HepG2 (cell line): ENCODE results near the gene FRMD4A. TPM values are rescaled to one million over a fixed set of nuclear protein-coding genes. Genes with fewer than 3 reads are reported as not detected.

Experiments used
- ATAC-seq: fragments of 200-7000 bp; cut with Tn5 transposase; 3 replicates; pipeline ENCODE4 v1.9.1; 2020; ENCODE audit warnings: mild to moderate bottlenecking, moderate library complexity
- BruUV-seq: library from RNA; stranded (reverse); fragments of 400-500 nt; replicated peaks from 2 replicates; lab custom pipeline; 2021; lab: Mats Ljungman, UMichigan
- CTCF ChIA-PET: fragments of 300-600 bp; formaldehyde crosslinking; extraction: SDS; loops from one replicate; lab custom pipeline; 2021; ENCODE audit warnings: low total read pairs, inconsistent platforms, low intra/inter-chr PET ratio; lab: Yijun Ruan, JAX
- POLR2A ChIA-PET: fragments of 350-600 bp; sonication (Branson Sonifier 250); formaldehyde crosslinking; loops from one replicate; lab custom pipeline; 2020; ENCODE audit warnings: antibody characterized with exemption, inconsistent platforms; lab: Yijun Ruan, JAX
- DNase-seq: peaks from one replicate; pipeline ENCODE4 v3.0.0-alpha.2; 2015; ENCODE audit warnings: low spot score
- FAIRE-seq: peaks from 3 replicates; lab custom pipeline; 2011; peaks lifted over from hg19 to GRCh38; lab: Jason Lieb, UNC
- H2AFZ ChIP-seq: one replicate; pipeline ENCODE4 v1.6.1; 2011; ENCODE audit warnings: low read length, inconsistent platforms
- H3K27ac ChIP-seq: fragments of 300-600 bp; 3 replicates; pipeline ENCODE4 v1.8.0; 2011; ENCODE audit warnings: mixed run types, mild to moderate bottlenecking, mixed read lengths, low read length, inconsistent platforms; ENCODE audit not compliant: insufficient read depth; ENCODE audit errors: extremely low read length
- H3K27me3 ChIP-seq, 2 experiments: fragments of 200-600 bp in 1 of 2; 2 replicates in 1 of 2; 3 replicates in 1 of 2; pipeline versions ENCODE4 v1.6.0 to v1.8.0; 2011; ENCODE audit warnings: low read length in 2 of 2, mild to moderate bottlenecking in 2 of 2, moderate library complexity in 2 of 2, inconsistent platforms in 1 of 2; ENCODE audit not compliant: insufficient read depth in 2 of 2, control insufficient read depth in 1 of 2
- H3K36me3 ChIP-seq, 2 experiments: fragments of 200-600 bp in 1 of 2; replicated peaks in 1 of 2; 2 replicates in 1 of 2; 3 replicates in 1 of 2; pipeline versions ENCODE4 v1.5.1 to v1.8.0; 2011; ENCODE audit warnings: low read length in 2 of 2, inconsistent platforms in 1 of 2; ENCODE audit not compliant: insufficient read depth in 2 of 2, control insufficient read depth in 1 of 2
- H3K4me1 ChIP-seq: 2 replicates; pipeline ENCODE4 v1.5.1; 2012; ENCODE audit warnings: low read length, inconsistent platforms; ENCODE audit not compliant: insufficient read depth
- H3K4me2 ChIP-seq: 2 replicates; pipeline ENCODE4 v1.6.0; 2011; ENCODE audit warnings: low read depth, low read length, inconsistent platforms
- H3K4me3 ChIP-seq, 3 experiments: fragments of 200-600 bp in 1 of 3; sonication (generic), shearing (Covaris generic) in 1 of 3; replicated peaks in 1 of 3; 2 replicates each; pipeline ENCODE4 v1.5.1; 2011 to 2016; ENCODE audit warnings: low read length in 3 of 3, inconsistent platforms in 2 of 3, low read depth in 2 of 3, mild to moderate bottlenecking in 2 of 3, control low read depth in 1 of 3, mixed read lengths in 1 of 3; ENCODE audit not compliant: insufficient read depth in 1 of 3
- H3K79me2 ChIP-seq: one replicate; pipeline ENCODE4 v1.6.1; 2011; ENCODE audit warnings: low read length, inconsistent platforms; ENCODE audit not compliant: insufficient read depth
- H3K9ac ChIP-seq: 2 replicates; pipeline ENCODE4 v1.6.0; 2011; ENCODE audit warnings: mild to moderate bottlenecking, low read depth, low read length, inconsistent platforms; ENCODE audit not compliant: insufficient read depth
- H3K9me3 ChIP-seq: 2 replicates; pipeline ENCODE4 v1.5.1; 2012; ENCODE audit warnings: mild to moderate bottlenecking, low read length
- H4K20me1 ChIP-seq: 2 replicates; pipeline ENCODE4 v1.6.0; 2011; ENCODE audit warnings: inconsistent platforms, mild to moderate bottlenecking, low read length, moderate library complexity; ENCODE audit not compliant: insufficient read depth
- FOXK1 ChIP-seq: sonication (generic); formaldehyde crosslinking; IDR thresholded peaks from 2 replicates; pipeline ENCODE4 v1.4.0; 2020; ENCODE audit warnings: low read depth, missing genetic modification reagents, borderline replicate concordance
- SALL2 ChIP-seq: sonication (generic); formaldehyde crosslinking; IDR thresholded peaks from 2 replicates; pipeline ENCODE4 v1.8.1; 2023; ENCODE audit warnings: mild to moderate bottlenecking, missing genetic modification reagents, inconsistent platforms
- SYNCRIP ChIP-seq: fragments of 200-400 bp; formaldehyde crosslinking; IDR thresholded peaks from 2 replicates; pipeline ENCODE4 v1.6.1; 2018; ENCODE audit warnings: mild to moderate bottlenecking, low read depth, low read length; ENCODE audit not compliant: insufficient read depth
- ZNF235 ChIP-seq: sonication (generic); formaldehyde crosslinking; IDR thresholded peaks from 2 replicates; pipeline ENCODE4 v1.8.1; 2023; ENCODE audit warnings: mild to moderate bottlenecking, missing genetic modification reagents, borderline replicate concordance
- ZNF263 ChIP-seq: sonication (generic); formaldehyde crosslinking; IDR thresholded peaks from 2 replicates; pipeline ENCODE4 v1.4.0; 2020; ENCODE audit warnings: missing genetic modification reagents
- ZSCAN30 ChIP-seq: sonication (generic); formaldehyde crosslinking; IDR thresholded peaks from 2 replicates; pipeline ENCODE4 v1.5.0; 2020; ENCODE audit warnings: mild to moderate bottlenecking, missing genetic modification reagents
- WGBS: methylation state at CpG from one replicate; pipeline ENCODE4 v1.1.6; 2017; ENCODE audit warnings: low lambda C conversion rate; 5-methylcytosine and 5-hydroxymethylcytosine counted together
- in situ Hi-C: cut with HindIII; loops from 2 replicates; pipeline ENCODE4 v1.10.0; 2017; ENCODE audit warnings: low pct_unique_long_range_greater_than_20kb; ENCODE audit not compliant: extremely low pct_ligation_motif_present
- intact Hi-C: fragments of 100-400 bp; cut with micrococcal nuclease; formaldehyde crosslinking; loops from one replicate; pipeline ENCODE4 v1.10.0; 2022; ENCODE audit not compliant: unreplicated experiment
- polyA plus RNA-seq, 8 experiments: library from polyadenylated mRNA; depleted of rRNA in 3 of 8; stranded (reverse) in 7 of 8; unstranded in 1 of 8; fragments of >200 nt; fragmentation: Illumina TruSeq in 4 of 8; extraction: Trizol in 4 of 8; gene quantifications; 2 replicates each; pipeline versions ENCODE4 v1.2.1 to v1.2.3, GENCODE V29; 2011 to 2016; ENCODE audit warnings: low read depth in 4 of 8, missing spikeins in 1 of 8, mixed read lengths in 1 of 8; ENCODE audit not compliant: insufficient read depth in 1 of 8
- total RNA-seq, 5 experiments: library from RNA; depleted of rRNA; stranded (reverse); fragments of >200 nt; fragmentation: Illumina TruSeq; extraction: Trizol; gene quantifications; 2 replicates each; pipeline ENCODE4 v1.2.3, GENCODE V29; 2016; ENCODE audit warnings: low read depth in 1 of 5
- TF ChIP-seq, protein P1 (sequence below): sonication (generic); formaldehyde crosslinking; IDR thresholded peaks from 2 replicates; pipeline ENCODE4 v1.4.0; 2020; ENCODE audit warnings: missing genetic modification reagents, borderline replicate concordance
- TF ChIP-seq, protein P2 (sequence below): sonication (generic); formaldehyde crosslinking; IDR thresholded peaks from 2 replicates; pipeline ENCODE4 v1.5.0; 2020; ENCODE audit warnings: mild to moderate bottlenecking, missing genetic modification reagents, borderline replicate concordance

The FRMD4A gene
- total and polyA plus RNA-seq, 2 of the 13 experiments (the other 11 are each of a cell fraction or from before 2014, with no cell fraction given): 0.09 to 0.26 TPM

DNA sequence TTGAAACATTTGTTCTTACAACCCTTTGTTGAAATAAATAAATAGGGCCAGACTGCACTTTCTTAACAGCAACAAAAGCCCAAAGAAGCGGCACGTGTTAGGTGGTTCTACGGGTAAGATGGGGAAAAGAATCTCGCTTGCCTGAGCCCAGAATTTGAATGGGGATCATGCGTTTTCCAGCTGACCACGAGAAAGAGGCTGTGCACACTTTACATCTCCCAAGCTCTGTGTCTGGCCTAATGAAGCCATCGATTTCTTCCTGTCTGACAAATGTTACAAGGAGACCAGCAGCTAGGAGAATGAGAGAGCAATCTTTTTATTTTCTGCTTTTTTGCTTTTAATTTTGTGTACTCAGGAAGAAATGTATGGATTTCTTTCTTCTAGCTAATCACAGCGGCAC is 52.2 kb downstream of the FRMD4A start:
- H3K9me3 ChIP-seq: no peaks in the 10 kb centered on the region
- ChIA-PET POLR2A (no interaction called here), CTCF (no interaction called here)
- FAIRE-seq (no peak), DNase-seq (no peak), ATAC-seq (no peak)
- no peaks in the 10 kb centered on the region for H4K20me1 ChIP-seq
- whole genome bisulfite sequencing: 38% methylated on average over 8 of the region's 8 CpGs
- H3K36me3 ChIP-seq: no peaks in the 10 kb centered on the region
- H2AFZ ChIP-seq: no peak overlapping the region
- no peak overlapping the region for H3K9ac ChIP-seq
- no TSS peak for BruUV-seq
- H3K79me2 ChIP-seq: no peaks in the 10 kb centered on the region
- H3K4me1 ChIP-seq: no peaks in the 10 kb centered on the region
- TF ChIP-seq SALL2 (no peak), ZSCAN30 (CRISPR knock-in tag) (no peak), SYNCRIP (no peak), ZNF263 (CRISPR knock-in tag) (no peak), ZNF235 (CRISPR knock-in tag) (no peak)
- TF ChIP-seq, protein P1, sequence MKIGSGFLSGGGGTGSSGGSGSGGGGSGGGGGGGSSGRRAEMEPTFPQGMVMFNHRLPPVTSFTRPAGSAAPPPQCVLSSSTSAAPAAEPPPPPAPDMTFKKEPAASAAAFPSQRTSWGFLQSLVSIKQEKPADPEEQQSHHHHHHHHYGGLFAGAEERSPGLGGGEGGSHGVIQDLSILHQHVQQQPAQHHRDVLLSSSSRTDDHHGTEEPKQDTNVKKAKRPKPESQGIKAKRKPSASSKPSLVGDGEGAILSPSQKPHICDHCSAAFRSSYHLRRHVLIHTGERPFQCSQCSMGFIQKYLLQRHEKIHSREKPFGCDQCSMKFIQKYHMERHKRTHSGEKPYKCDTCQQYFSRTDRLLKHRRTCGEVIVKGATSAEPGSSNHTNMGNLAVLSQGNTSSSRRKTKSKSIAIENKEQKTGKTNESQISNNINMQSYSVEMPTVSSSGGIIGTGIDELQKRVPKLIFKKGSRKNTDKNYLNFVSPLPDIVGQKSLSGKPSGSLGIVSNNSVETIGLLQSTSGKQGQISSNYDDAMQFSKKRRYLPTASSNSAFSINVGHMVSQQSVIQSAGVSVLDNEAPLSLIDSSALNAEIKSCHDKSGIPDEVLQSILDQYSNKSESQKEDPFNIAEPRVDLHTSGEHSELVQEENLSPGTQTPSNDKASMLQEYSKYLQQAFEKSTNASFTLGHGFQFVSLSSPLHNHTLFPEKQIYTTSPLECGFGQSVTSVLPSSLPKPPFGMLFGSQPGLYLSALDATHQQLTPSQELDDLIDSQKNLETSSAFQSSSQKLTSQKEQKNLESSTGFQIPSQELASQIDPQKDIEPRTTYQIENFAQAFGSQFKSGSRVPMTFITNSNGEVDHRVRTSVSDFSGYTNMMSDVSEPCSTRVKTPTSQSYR (CRISPR knock-in tag): no peak
- intact Hi-C loops: no loop called here
- peaks cover 0 to 27% of the 10 kb centered on the region in 2 experiments; a peak in 1 of 5 replicates for H3K27me3 ChIP-seq
- H3K27ac ChIP-seq: no peak overlapping the region
- in situ Hi-C loops: no loop called here
- H3K4me2 ChIP-seq: no peak overlapping the region
- no peak overlapping the region for H3K4me3 ChIP-seq

DNA sequence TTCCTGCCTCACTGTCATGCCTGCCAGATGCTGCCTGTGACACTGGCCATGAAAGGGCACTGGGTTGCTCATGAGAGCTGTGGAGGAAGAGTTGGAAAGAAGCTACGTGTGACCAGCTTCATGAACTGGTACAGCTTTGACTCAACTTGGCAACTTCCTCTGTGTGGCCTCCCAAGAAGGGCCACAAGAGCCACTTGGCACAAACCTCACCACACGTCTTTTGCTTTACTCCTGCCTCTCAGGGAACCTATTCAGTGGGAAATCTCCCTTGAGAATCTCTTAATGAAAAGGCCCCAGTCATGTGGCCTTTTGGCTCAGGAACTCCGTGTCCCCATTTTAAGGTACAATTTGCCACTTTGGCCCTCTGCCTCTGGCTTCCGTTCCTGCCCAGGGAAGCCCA is 54.5 kb downstream of the FRMD4A start:
- H3K27me3 ChIP-seq: peaks cover 0 to 27% of the 10 kb centered on the region in 2 experiments; a peak in 1 of 5 replicates
- no peaks in the 10 kb centered on the region for H4K20me1 ChIP-seq
- H3K36me3 ChIP-seq: no peaks in the 10 kb centered on the region
- FAIRE-seq (no peak), DNase-seq (no peak), ATAC-seq (no peak)
- no peaks in the 10 kb centered on the region for H3K4me1 ChIP-seq
- POLR2A ChIA-PET: no interaction called here
- H3K4me2 ChIP-seq: no peak overlapping the region
- no peak overlapping the region for H3K27ac ChIP-seq
- no TSS peak for BruUV-seq
- WGBS: 27% methylated on average over 4 of the region's 4 CpGs
- no peaks in the 10 kb centered on the region for H3K9me3 ChIP-seq
- no peaks in the 10 kb centered on the region for H3K79me2 ChIP-seq
- intact Hi-C loops (no loop called here), in situ Hi-C loops (no loop called here)
- H3K9ac ChIP-seq: no peak overlapping the region
- no peak overlapping the region for H2AFZ ChIP-seq
- H3K4me3 ChIP-seq: no peak overlapping the region
- CTCF ChIA-PET: no interaction called here
- TF ChIP-seq FOXK1: no peak
- TF ChIP-seq, protein P2, sequence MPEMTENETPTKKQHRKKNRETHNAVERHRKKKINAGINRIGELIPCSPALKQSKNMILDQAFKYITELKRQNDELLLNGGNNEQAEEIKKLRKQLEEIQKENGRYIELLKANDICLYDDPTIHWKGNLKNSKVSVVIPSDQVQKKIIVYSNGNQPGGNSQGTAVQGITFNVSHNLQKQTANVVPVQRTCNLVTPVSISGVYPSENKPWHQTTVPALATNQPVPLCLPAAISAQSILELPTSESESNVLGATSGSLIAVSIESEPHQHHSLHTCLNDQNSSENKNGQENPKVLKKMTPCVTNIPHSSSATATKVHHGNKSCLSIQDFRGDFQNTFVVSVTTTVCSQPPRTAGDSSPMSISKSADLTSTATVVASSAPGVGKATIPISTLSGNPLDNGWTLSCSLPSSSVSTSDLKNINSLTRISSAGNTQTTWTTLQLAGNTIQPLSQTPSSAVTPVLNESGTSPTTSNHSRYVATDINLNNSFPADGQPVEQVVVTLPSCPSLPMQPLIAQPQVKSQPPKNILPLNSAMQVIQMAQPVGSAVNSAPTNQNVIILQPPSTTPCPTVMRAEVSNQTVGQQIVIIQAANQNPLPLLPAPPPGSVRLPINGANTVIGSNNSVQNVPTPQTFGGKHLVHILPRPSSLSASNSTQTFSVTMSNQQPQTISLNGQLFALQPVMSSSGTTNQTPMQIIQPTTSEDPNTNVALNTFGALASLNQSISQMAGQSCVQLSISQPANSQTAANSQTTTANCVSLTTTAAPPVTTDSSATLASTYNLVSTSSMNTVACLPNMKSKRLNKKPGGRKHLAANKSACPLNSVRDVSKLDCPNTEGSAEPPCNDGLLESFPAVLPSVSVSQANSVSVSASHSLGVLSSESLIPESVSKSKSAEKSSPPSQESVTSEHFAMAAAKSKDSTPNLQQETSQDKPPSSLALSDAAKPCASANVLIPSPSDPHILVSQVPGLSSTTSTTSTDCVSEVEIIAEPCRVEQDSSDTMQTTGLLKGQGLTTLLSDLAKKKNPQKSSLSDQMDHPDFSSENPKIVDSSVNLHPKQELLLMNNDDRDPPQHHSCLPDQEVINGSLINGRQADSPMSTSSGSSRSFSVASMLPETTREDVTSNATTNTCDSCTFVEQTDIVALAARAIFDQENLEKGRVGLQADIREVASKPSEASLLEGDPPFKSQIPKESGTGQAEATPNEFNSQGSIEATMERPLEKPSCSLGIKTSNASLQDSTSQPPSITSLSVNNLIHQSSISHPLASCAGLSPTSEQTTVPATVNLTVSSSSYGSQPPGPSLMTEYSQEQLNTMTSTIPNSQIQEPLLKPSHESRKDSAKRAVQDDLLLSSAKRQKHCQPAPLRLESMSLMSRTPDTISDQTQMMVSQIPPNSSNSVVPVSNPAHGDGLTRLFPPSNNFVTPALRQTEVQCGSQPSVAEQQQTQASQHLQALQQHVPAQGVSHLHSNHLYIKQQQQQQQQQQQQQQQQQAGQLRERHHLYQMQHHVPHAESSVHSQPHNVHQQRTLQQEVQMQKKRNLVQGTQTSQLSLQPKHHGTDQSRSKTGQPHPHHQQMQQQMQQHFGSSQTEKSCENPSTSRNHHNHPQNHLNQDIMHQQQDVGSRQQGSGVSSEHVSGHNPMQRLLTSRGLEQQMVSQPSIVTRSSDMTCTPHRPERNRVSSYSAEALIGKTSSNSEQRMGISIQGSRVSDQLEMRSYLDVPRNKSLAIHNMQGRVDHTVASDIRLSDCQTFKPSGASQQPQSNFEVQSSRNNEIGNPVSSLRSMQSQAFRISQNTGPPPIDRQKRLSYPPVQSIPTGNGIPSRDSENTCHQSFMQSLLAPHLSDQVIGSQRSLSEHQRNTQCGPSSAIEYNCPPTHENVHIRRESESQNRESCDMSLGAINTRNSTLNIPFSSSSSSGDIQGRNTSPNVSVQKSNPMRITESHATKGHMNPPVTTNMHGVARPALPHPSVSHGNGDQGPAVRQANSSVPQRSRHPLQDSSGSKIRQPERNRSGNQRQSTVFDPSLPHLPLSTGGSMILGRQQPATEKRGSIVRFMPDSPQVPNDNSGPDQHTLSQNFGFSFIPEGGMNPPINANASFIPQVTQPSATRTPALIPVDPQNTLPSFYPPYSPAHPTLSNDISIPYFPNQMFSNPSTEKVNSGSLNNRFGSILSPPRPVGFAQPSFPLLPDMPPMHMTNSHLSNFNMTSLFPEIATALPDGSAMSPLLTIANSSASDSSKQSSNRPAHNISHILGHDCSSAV (CRISPR knock-in tag): no peak
